Stomach (tissue), 4 donors: Measurements from ENCODE around the gene ZNF827.

Experiments used
- EP300 ChIP-seq: sonication (generic); formaldehyde crosslinking; IDR thresholded peaks from one replicate; pipeline ENCODE4 v1.6.1; 2017; ENCODE audit warnings: antibody characterized with exemption
- POLR2AphosphoS5 ChIP-seq, 3 donors: sonication (generic); formaldehyde crosslinking; IDR thresholded peaks; one replicate each; pipeline ENCODE4 v1.6.1; 2016; ENCODE audit warnings: antibody characterized with exemption in 3 of 3

DNA sequence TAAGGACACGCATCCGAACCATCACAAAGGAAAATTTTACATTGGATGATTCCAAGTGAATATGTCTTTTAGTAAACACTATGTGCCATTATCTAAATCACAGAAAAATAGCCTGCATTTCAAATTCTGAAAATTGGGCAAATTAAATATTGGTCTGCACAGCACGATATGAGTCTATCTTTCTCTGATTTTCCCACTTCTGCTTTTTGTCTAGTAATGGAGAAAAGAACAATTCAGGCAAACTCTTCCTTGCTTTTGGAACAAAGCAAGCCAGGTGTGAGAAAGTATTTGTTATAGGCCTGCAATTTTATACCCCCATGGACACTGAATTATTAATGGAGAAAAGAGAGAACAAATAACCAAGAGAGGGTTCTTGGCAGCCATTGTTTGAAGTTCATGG is 97.8 kb downstream of the ZNF827 start:
- TF ChIP-seq EP300 (no peak), POLR2AphosphoS5 (IDR thresholded peaks at IDR 0.05) (no peak)
